H1 (cell line): Measurements from ENCODE around the gene PRSS53. TPM values are rescaled to one million over a fixed set of nuclear protein-coding genes. Genes with fewer than 3 reads are reported as not detected.
A peak's percentile ranks its signal among the peaks of the same experiment; 100 is the strongest.

Experiments
- CTCF ChIA-PET: fragments of 300-600 bp; sonication (Branson Sonifier 250); formaldehyde crosslinking; loops from one replicate; lab custom pipeline; 2021; ENCODE audit not compliant: partially characterized antibody; lab: Charles Lee
- POLR2A ChIA-PET: fragments of 300-600 bp; sonication (Branson Sonifier 250); formaldehyde crosslinking; loops from one replicate; lab custom pipeline; 2021; ENCODE audit warnings: inconsistent platforms; ENCODE audit not compliant: partially characterized antibody; lab: Charles Lee
- DNase-seq, 2 experiments: peaks; one replicate each; pipeline versions ENCODE4 v3.0.0 to v3.0.0-alpha.2; 2010 to 2022; ENCODE audit warnings: low spot score in 2 of 2, low read depth in 1 of 2, mixed read lengths in 1 of 2
- FAIRE-seq: peaks from 2 replicates; lab custom pipeline; 2011; peaks lifted over from hg19 to GRCh38; lab: Jason Lieb, UNC
- H2AFZ ChIP-seq: 2 replicates; pipeline ENCODE4 v1.8.1; 2012; ENCODE audit warnings: low read length, inconsistent platforms
- H2AK5ac ChIP-seq: 2 replicates; pipeline ENCODE4 v1.6.1; 2013; ENCODE audit warnings: low read depth, low read length
- H2BK120ac ChIP-seq: replicated peaks from 2 replicates; pipeline ENCODE3; 2013; ENCODE audit warnings: low read depth, low read length, inconsistent platforms
- H2BK12ac ChIP-seq: 2 replicates; pipeline ENCODE4 v1.6.1; 2013; ENCODE audit warnings: low read depth, low read length
- H2BK15ac ChIP-seq: 2 replicates; pipeline ENCODE4 v1.6.1; 2013; ENCODE audit warnings: low read length
- H2BK20ac ChIP-seq: 2 replicates; pipeline ENCODE4 v1.6.1; 2013; ENCODE audit warnings: low read length
- H2BK5ac ChIP-seq: 2 replicates; pipeline ENCODE4 v1.6.1; 2013; ENCODE audit warnings: low read depth, low read length
- H3K14ac ChIP-seq: 2 replicates; pipeline ENCODE4 v1.6.1; 2013; ENCODE audit warnings: inconsistent platforms; ENCODE audit not compliant: insufficient read length
- H3K18ac ChIP-seq: 2 replicates; pipeline ENCODE4 v1.6.1; 2013; ENCODE audit warnings: low read length; ENCODE audit errors: extremely low read depth
- H3K23ac ChIP-seq: 2 replicates; pipeline ENCODE4 v1.6.1; 2013; ENCODE audit warnings: inconsistent platforms; ENCODE audit not compliant: insufficient read length
- H3K23me2 ChIP-seq: 2 replicates; pipeline ENCODE4 v1.6.1; 2013; ENCODE audit warnings: low read depth, low read length
- H3K27ac ChIP-seq: 2 replicates; pipeline ENCODE4 v1.6.1; 2011; ENCODE audit warnings: low read depth, low read length, inconsistent platforms
- H3K27me3 ChIP-seq, 4 experiments: replicated peaks in 1 of 4; 1 replicate in 1 of 4; 2 replicates in 3 of 4; pipeline versions ENCODE4 v1.6.1 to v1.8.1; 2011 to 2013; ENCODE audit warnings: low read length in 3 of 4, mild to moderate bottlenecking in 3 of 4, inconsistent platforms in 2 of 4, mixed read lengths in 2 of 4, moderate library complexity in 1 of 4; ENCODE audit not compliant: control insufficient read depth in 3 of 4, insufficient read depth in 3 of 4; ENCODE audit errors: extremely low read depth in 1 of 4
- H3K36me3 ChIP-seq, 4 experiments: 2 replicates each; pipeline versions ENCODE4 v1.6.1 to v1.8.1; 2011 to 2013; ENCODE audit warnings: mild to moderate bottlenecking in 4 of 4, low read length in 3 of 4, moderate library complexity in 2 of 4, control low read depth in 1 of 4, inconsistent platforms in 1 of 4; ENCODE audit not compliant: insufficient read depth in 4 of 4, control insufficient read depth in 2 of 4
- H3K4ac ChIP-seq: replicated peaks from 2 replicates; pipeline ENCODE3; 2013; ENCODE audit warnings: low read length, low read depth, mixed read lengths, inconsistent platforms; ENCODE audit not compliant: insufficient read length
- H3K4me1 ChIP-seq, 4 experiments: replicated peaks in 1 of 4; 1 replicate in 1 of 4; 2 replicates in 3 of 4; pipeline versions ENCODE4 v1.6.1 to v1.8.1; 2011 to 2013; ENCODE audit warnings: low read length in 3 of 4, inconsistent platforms in 2 of 4, mixed read lengths in 1 of 4; ENCODE audit not compliant: insufficient read depth in 4 of 4, control insufficient read depth in 3 of 4
- H3K4me2 ChIP-seq, 2 experiments: 2 replicates each; pipeline versions ENCODE4 v1.6.1 to v1.8.1; 2011 to 2013; ENCODE audit warnings: low read depth in 2 of 2, low read length in 2 of 2, control low read depth in 1 of 2, inconsistent platforms in 1 of 2, mild to moderate bottlenecking in 1 of 2; ENCODE audit not compliant: insufficient read depth in 1 of 2
- H3K4me3 ChIP-seq, 4 experiments: fragments of 200-600, 300-600 bp in 1 of 4; sonication (generic), shearing (Covaris generic), sonication (Bioruptor Twin) in 1 of 4; 2 replicates each; pipeline versions ENCODE4 v1.5.1 to v1.8.1; 2011 to 2016; ENCODE audit warnings: low read length in 4 of 4, low read depth in 3 of 4, control low read depth in 2 of 4, inconsistent platforms in 2 of 4, mild to moderate bottlenecking in 2 of 4, mixed read lengths in 1 of 4, moderate library complexity in 1 of 4; ENCODE audit not compliant: insufficient read depth in 2 of 4; ENCODE audit errors: extremely low read depth in 1 of 4
- H3K56ac ChIP-seq: replicated peaks from 2 replicates; pipeline ENCODE3; 2013; ENCODE audit warnings: low read depth, mild to moderate bottlenecking, mixed read lengths, low read length, inconsistent platforms; ENCODE audit not compliant: insufficient read length
- H3K79me1 ChIP-seq: 2 replicates; pipeline ENCODE4 v1.6.1; 2013; ENCODE audit warnings: low read depth, low read length, control low read depth
- H3K79me2 ChIP-seq, 2 experiments: 2 replicates each; pipeline versions ENCODE4 v1.6.1 to v1.8.1; 2012 to 2013; ENCODE audit warnings: low read length in 2 of 2, mild to moderate bottlenecking in 2 of 2, inconsistent platforms in 1 of 2; ENCODE audit not compliant: insufficient read depth in 2 of 2, control insufficient read depth in 1 of 2
- H3K9ac ChIP-seq, 4 experiments: replicated peaks in 1 of 4; 1 replicate in 1 of 4; 2 replicates in 3 of 4; pipeline versions ENCODE4 v1.6.1 to v1.8.1; 2011 to 2013; ENCODE audit warnings: low read depth in 3 of 4, low read length in 3 of 4, control low read depth in 2 of 4, mild to moderate bottlenecking in 2 of 4, moderate library complexity in 2 of 4, inconsistent platforms in 1 of 4; ENCODE audit errors: extremely low read depth in 1 of 4
- H3K9me3 ChIP-seq, 2 experiments: 2 replicates each; pipeline versions ENCODE4 v1.6.1 to v1.8.1; 2012 to 2013; ENCODE audit warnings: mild to moderate bottlenecking in 2 of 2, moderate library complexity in 2 of 2, control low read depth in 1 of 2, inconsistent platforms in 1 of 2, low read depth in 1 of 2, low read length in 1 of 2, mixed read lengths in 1 of 2; ENCODE audit not compliant: insufficient read depth in 2 of 2
- H4K20me1 ChIP-seq, 2 experiments: replicated peaks in 1 of 2; 2 replicates each; pipeline versions ENCODE3 to v1.8.1; 2011 to 2013; ENCODE audit warnings: inconsistent platforms in 2 of 2, low read length in 2 of 2, mild to moderate bottlenecking in 1 of 2; ENCODE audit not compliant: insufficient read depth in 2 of 2, control insufficient read depth in 1 of 2
- H4K5ac ChIP-seq: 2 replicates; pipeline ENCODE4 v1.6.1; 2013; ENCODE audit warnings: low read length, low read depth, mixed read lengths, inconsistent platforms; ENCODE audit not compliant: insufficient read length
- H4K8ac ChIP-seq: 2 replicates; pipeline ENCODE4 v1.8.0; 2013; ENCODE audit warnings: mild to moderate bottlenecking, moderate library complexity, low read length, inconsistent platforms; ENCODE audit not compliant: insufficient read depth; ENCODE audit errors: extremely low read depth
- H4K91ac ChIP-seq: replicated peaks from 2 replicates; pipeline ENCODE3; 2013; ENCODE audit warnings: low read length, mixed read lengths, inconsistent platforms; ENCODE audit not compliant: insufficient read length
- BRCA1 ChIP-seq: IDR thresholded peaks from 2 replicates; pipeline ENCODE4 v1.6.1; 2012; ENCODE audit warnings: low read depth, low read length, improper control_type of control experiment
- FOSL1 ChIP-seq: IDR thresholded peaks from 2 replicates; pipeline ENCODE4 v1.6.1; 2011; ENCODE audit warnings: mild to moderate bottlenecking, low read depth, low read length, moderate library complexity; ENCODE audit not compliant: insufficient read depth
- GTF2F1 ChIP-seq: IDR thresholded peaks from 2 replicates; pipeline ENCODE4 v1.6.1; 2012; ENCODE audit warnings: low read depth, low read length, improper control_type of control experiment, borderline replicate concordance
- HDAC6 ChIP-seq: IDR thresholded peaks from one replicate; pipeline ENCODE4 v1.7.1; 2012; ENCODE audit warnings: low read depth, mild to moderate bottlenecking, inconsistent platforms, low read length, moderate library complexity
- MAFK ChIP-seq: IDR thresholded peaks from 2 replicates; pipeline ENCODE4 v1.6.1; 2012; ENCODE audit warnings: low read depth, mild to moderate bottlenecking, improper control_type of control experiment, low read length
- POLR2A ChIP-seq, 2 experiments: IDR thresholded peaks; 1 replicate in 1 of 2; 2 replicates in 1 of 2; pipeline ENCODE4 v1.6.1; 2011; ENCODE audit warnings: low read depth in 2 of 2, low read length in 2 of 2, mild to moderate bottlenecking in 2 of 2; ENCODE audit errors: control extremely low read depth in 1 of 2
- SIX5 ChIP-seq: IDR thresholded peaks from 2 replicates; pipeline ENCODE4 v1.6.1; 2011; ENCODE audit warnings: mild to moderate bottlenecking, low read depth, low read length
- SP2 ChIP-seq: IDR thresholded peaks from 2 replicates; pipeline ENCODE4 v1.6.1; 2012; ENCODE audit warnings: mild to moderate bottlenecking, low read length, inconsistent platforms
- TAF7 ChIP-seq: optimal IDR thresholded peaks from 2 replicates; pipeline ENCODE3; 2011; ENCODE audit warnings: low read depth, mild to moderate bottlenecking, inconsistent platforms, low read length, moderate library complexity, borderline replicate concordance
- TBP ChIP-seq: IDR thresholded peaks from 2 replicates; pipeline ENCODE4 v1.6.1; 2011; ENCODE audit warnings: low read depth, low read length, improper control_type of control experiment
- WGBS, 2 experiments: shearing (Covaris generic) in 1 of 2; methylation state at CpG; one replicate each; pipeline versions ENCODE4 v1.1.6 to v1.1.7; 2013 to 2015; ENCODE audit warnings: low lambda C conversion rate in 2 of 2, mixed read lengths in 2 of 2, inconsistent platforms in 1 of 2, low coverage in 1 of 2, missing lambda C conversion rate in 1 of 2; ENCODE audit not compliant: insufficient replicate concordance in 2 of 2, insufficient coverage in 1 of 2, insufficient read length in 1 of 2; ENCODE audit errors: extremely low coverage in 1 of 2, missing lambda C conversion rate in 1 of 2; 5-methylcytosine and 5-hydroxymethylcytosine counted together
- polyA plus RNA-seq, 7 experiments: library from polyadenylated mRNA; depleted of rRNA in 3 of 7; stranded (reverse) in 5 of 7; unstranded in 2 of 7; fragments of >200 nt in 5 of 7; fragments of 200-250 nt in 2 of 7; gene quantifications; 1 replicate in 5 of 7; 2 replicates in 1 of 7; 4 replicates in 1 of 7; pipeline versions ENCODE4 v1.2.1 to v1.2.3, GENCODE V29; 2011 to 2013; ENCODE audit warnings: missing spikeins in 2 of 7, mixed read lengths in 2 of 7
- total RNA-seq: library from RNA; stranded (reverse); fragmentation: NEBNext Ultra II Directional; extraction: Animal tissue kit (Norgen Biotek cat#: 25700); gene quantifications from 2 replicates; pipeline ENCODE4 v1.2.1, GENCODE V29; 2021
- TF ChIP-seq, protein P1 (sequence below): IDR thresholded peaks from 2 replicates; pipeline ENCODE4 v1.6.1; 2012; ENCODE audit warnings: inconsistent platforms
- TF ChIP-seq, protein P2 (sequence below): IDR thresholded peaks from 2 replicates; pipeline ENCODE4 v1.6.1; 2011; ENCODE audit warnings: low read depth, mild to moderate bottlenecking, low read length; ENCODE audit not compliant: insufficient read depth

The PRSS53 gene
- total and polyA plus RNA-seq, 2 of the 8 experiments (the other 6 are each of a cell fraction or from before 2014, with no cell fraction given) = 1.7 to 2.6 TPM

DNA sequence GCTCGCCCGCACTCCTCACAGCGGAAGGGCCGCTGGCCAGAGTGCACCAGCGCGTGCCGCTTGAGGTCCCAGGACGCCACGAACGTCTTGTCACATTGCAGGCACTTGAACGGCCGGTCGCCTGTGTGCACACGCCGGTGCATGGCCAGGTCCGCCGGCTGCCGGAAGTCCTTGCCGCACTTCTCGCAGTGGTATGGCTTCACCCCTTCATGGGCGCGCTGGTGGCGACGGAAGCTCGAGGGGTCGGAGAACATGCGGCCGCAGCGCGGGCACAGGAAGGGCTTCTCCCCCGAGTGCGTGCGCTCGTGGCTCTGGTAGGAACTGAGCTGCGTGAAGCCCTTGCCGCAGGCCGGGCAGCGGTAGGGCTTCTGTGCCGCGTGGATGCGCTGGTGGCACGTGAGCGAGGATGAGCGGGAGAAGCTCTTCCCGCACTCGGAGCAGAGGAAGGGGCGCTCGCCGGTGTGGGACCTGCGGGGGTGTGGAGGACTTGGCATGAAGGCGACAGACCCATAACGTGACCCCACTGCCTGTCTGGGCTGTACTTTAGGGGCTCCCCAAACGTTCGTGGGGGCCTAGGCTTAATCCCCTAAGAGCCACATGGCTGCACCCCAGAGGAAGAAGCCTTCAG, 26.8 kb downstream of the PRSS53 start:
- no peak overlapping the region for H3K18ac ChIP-seq
- H2BK20ac ChIP-seq = no peak overlapping the region
- H2AK5ac ChIP-seq = no peak overlapping the region
- ChIA-PET POLR2A (interaction anchor here (0.8 to 1.4 kb wide), 3 partner anchors 15 to 141 kb away, joined by 3 read pairs; partner anchors contain the start of genes ORAI3 and PYCARD), CTCF (interaction anchor here (1.3 kb wide), 1 partner anchor 78 kb away, joined by 3 read pairs; no protein-coding TSS in a partner anchor)
- no peak overlapping the region for H3K4me2 ChIP-seq
- DNase-seq = no peak
- H2BK12ac ChIP-seq = no peak overlapping the region
- H3K27ac ChIP-seq = no peak overlapping the region
- H2BK5ac ChIP-seq = no peak overlapping the region
- 95% methylated on average over 44 of the region's 54 CpGs; no CpG with 5 or more reads in 1 of the 2 experiments for WGBS, 2 experiments
- no peak overlapping the region for H2BK15ac ChIP-seq
- no peak overlapping the region for H3K56ac ChIP-seq
- H4K5ac ChIP-seq = no peak overlapping the region
- no peak for FAIRE-seq
- no peak overlapping the region for H3K14ac ChIP-seq
- H4K20me1 ChIP-seq = peaks cover 0 to 15% of the 10 kb centered on the region in 2 experiments
- H2AFZ ChIP-seq = no peak overlapping the region
- peaks cover 6 to 28% (median 14%) of the 10 kb centered on the region in 4 experiments; a peak in 6 of 8 replicates for H3K36me3 ChIP-seq
- H4K8ac ChIP-seq = peak overlapping the region; percentile 35; the same call in 1 of the 2 replicates
- no peak overlapping the region for H3K4me3 ChIP-seq
- H3K4me1 ChIP-seq = no peaks in the 10 kb centered on the region
- H3K9ac ChIP-seq = no peak overlapping the region
- no peak overlapping the region for H3K23ac ChIP-seq
- H3K79me2 ChIP-seq = peaks cover 0 to 12% of the 10 kb centered on the region in 2 experiments; a peak in 2 of 4 replicates
- H3K4ac ChIP-seq = no peak overlapping the region
- no peak overlapping the region for H4K91ac ChIP-seq
- no peaks in the 10 kb centered on the region for H3K9me3 ChIP-seq
- peaks cover 3% of the 10 kb centered on the region; the same call in 1 of the 2 replicates for H3K79me1 ChIP-seq
- no peak overlapping the region for H2BK120ac ChIP-seq
- H3K27me3 ChIP-seq = no peaks in the 10 kb centered on the region
- H3K23me2 ChIP-seq = no peaks in the 10 kb centered on the region
- no peak for TF ChIP-seq TBP
- no peak for TF ChIP-seq HDAC6
- TF ChIP-seq SP2 = no peak
- no peak for TF ChIP-seq TAF7
- no peak for TF ChIP-seq GTF2F1
- no peak for TF ChIP-seq FOSL1
- TF ChIP-seq, protein P1, sequence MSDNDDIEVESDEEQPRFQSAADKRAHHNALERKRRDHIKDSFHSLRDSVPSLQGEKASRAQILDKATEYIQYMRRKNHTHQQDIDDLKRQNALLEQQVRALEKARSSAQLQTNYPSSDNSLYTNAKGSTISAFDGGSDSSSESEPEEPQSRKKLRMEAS = no peak
- TF ChIP-seq, protein P2, sequence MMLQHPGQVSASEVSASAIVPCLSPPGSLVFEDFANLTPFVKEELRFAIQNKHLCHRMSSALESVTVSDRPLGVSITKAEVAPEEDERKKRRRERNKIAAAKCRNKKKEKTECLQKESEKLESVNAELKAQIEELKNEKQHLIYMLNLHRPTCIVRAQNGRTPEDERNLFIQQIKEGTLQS = no peak
- no peak for TF ChIP-seq BRCA1
- no peak for TF ChIP-seq SIX5
- no peak for TF ChIP-seq MAFK
- TF ChIP-seq POLR2A (IDR thresholded peaks at IDR 0.05; ENCODE audit: control extremely low read depth in 1 of 2, low read depth in 2 of 2, low read length in 2 of 2) = no peak
